OCI-LY7 (cell line): ENCODE data around the gene KLC3. TPM values are rescaled to one million over a fixed set of nuclear protein-coding genes. Genes with fewer than 3 reads are reported as not detected.

Experiments
- BruUV-seq: library from RNA; stranded (reverse); fragments of 400-500 nt; replicated peaks from 2 replicates; lab custom pipeline; 2021; lab: Mats Ljungman, UMichigan
- CTCF ChIA-PET: fragments of 300-600 bp; sonication (Branson Sonifier 250); formaldehyde crosslinking; loops from one replicate; lab custom pipeline; 2022; ENCODE audit warnings: antibody characterized with exemption; ENCODE audit not compliant: unreplicated experiment; lab: Charles Lee
- POLR2A ChIA-PET: fragments of 300-600 bp; sonication (Branson Sonifier 250); formaldehyde crosslinking; loops from one replicate; lab custom pipeline; 2022; ENCODE audit warnings: antibody characterized with exemption; lab: Charles Lee
- DNase-seq: peaks from one replicate; pipeline ENCODE4 v3.0.0-alpha.2; 2015; ENCODE audit warnings: low spot score
- H2AFZ ChIP-seq: fragments of 200-600 bp; sonication (generic), shearing (Covaris generic); 2 replicates; pipeline ENCODE4 v1.6.1; 2014; ENCODE audit warnings: mild to moderate bottlenecking, antibody characterized with exemption, low read length, moderate library complexity
- H3K27ac ChIP-seq: fragments of 200-600 bp; sonication (generic); 2 replicates; pipeline ENCODE4 v1.5.1; 2014; ENCODE audit warnings: mixed run types, low read depth, mild to moderate bottlenecking, moderate library complexity, low read length, inconsistent platforms; ENCODE audit not compliant: poor library complexity, severe bottlenecking
- H3K36me3 ChIP-seq: fragments of 200-600 bp; sonication (generic); 2 replicates; pipeline ENCODE4 v1.6.1; 2014; ENCODE audit warnings: mild to moderate bottlenecking, antibody characterized with exemption, low read length, moderate library complexity, mixed read lengths; ENCODE audit not compliant: insufficient read depth
- H3K4me1 ChIP-seq: fragments of 200-600 bp; sonication (generic); 2 replicates; pipeline ENCODE4 v1.5.1; 2014; ENCODE audit warnings: mild to moderate bottlenecking, low read length; ENCODE audit not compliant: insufficient read depth, poor library complexity, severe bottlenecking
- H3K4me2 ChIP-seq: fragments of 200-600 bp; sonication (generic); 2 replicates; pipeline ENCODE4 v1.6.1; 2014; ENCODE audit warnings: mild to moderate bottlenecking, low read length
- H3K4me3 ChIP-seq: fragments of 200-600 bp; sonication (generic); 2 replicates; pipeline ENCODE4 v1.5.1; 2014; ENCODE audit warnings: mild to moderate bottlenecking, low read depth, low read length; ENCODE audit not compliant: poor library complexity, severe bottlenecking
- H3K79me2 ChIP-seq: fragments of 200-600 bp; sonication (generic); 2 replicates; pipeline ENCODE4 v1.6.1; 2016; ENCODE audit warnings: low read depth, mild to moderate bottlenecking, low read length, moderate library complexity, mixed read lengths; ENCODE audit not compliant: insufficient read depth
- H3K9me2 ChIP-seq: fragments of 200-600 bp; sonication (generic); 2 replicates; pipeline ENCODE4 v1.6.1; 2016; ENCODE audit warnings: mild to moderate bottlenecking, low read length, mixed read lengths; ENCODE audit not compliant: insufficient read depth
- H3K9me3 ChIP-seq: fragments of 200-600 bp; sonication (generic); 2 replicates; pipeline ENCODE4 v1.6.1; 2014; ENCODE audit warnings: mild to moderate bottlenecking, mixed run types, low read length, mixed read lengths
- H4K20me1 ChIP-seq: fragments of 200-600 bp; sonication (generic); 2 replicates; pipeline ENCODE4 v1.6.1; 2014; ENCODE audit warnings: mild to moderate bottlenecking, antibody characterized with exemption, low read length, moderate library complexity, mixed read lengths; ENCODE audit not compliant: insufficient read depth
- CTCF ChIP-seq: fragments of 200-600 bp; sonication (generic); conservative IDR thresholded peaks from 2 replicates; pipeline ENCODE4 v1.5.1; 2014; ENCODE audit warnings: mild to moderate bottlenecking, antibody characterized with exemption, low read length, moderate library complexity, mixed read lengths
- EZH2phosphoT487 ChIP-seq: fragments of 200-600 bp; sonication (generic); IDR thresholded peaks from 2 replicates; pipeline ENCODE4 v1.6.1; 2018; ENCODE audit warnings: low read depth, borderline replicate concordance, mild to moderate bottlenecking, mixed run types, antibody characterized with exemption, low read length, moderate library complexity, mixed read lengths
- intact Hi-C: fragments of 100-400 bp; cut with micrococcal nuclease; formaldehyde crosslinking; loops from one replicate; pipeline ENCODE4 v1.10.0; 2022; ENCODE audit not compliant: unreplicated experiment
- total RNA-seq, 2 experiments: library from RNA; depleted of rRNA in 1 of 2; stranded (reverse); fragments of >200 nt in 1 of 2; shearing (Covaris generic) in 1 of 2; gene quantifications; 2 replicates each; pipeline ENCODE4 v1.2.3, GENCODE V29; 2014 to 2022

KLC3 gene
- total RNA-seq, 2 experiments from 2014 or later, result not detected

DNA sequence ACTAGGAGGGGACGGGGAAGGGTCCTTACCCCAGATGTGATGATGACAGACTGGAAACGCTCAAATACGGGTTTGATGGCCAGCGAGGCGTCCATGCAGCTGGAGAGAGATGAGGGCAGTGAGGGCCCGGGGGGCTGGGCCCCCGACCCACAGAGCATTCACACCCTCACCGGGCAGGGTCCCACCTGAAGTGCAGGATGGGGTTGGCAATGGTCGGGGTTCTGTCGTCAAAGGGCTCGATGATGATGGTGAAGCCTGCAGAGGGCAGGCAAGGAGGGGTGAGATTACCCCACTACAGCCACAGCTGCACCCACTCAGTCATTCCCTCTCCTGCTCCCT lies 16.9 kb downstream of the KLC3 start:
- no peak overlapping the region for H3K4me2 ChIP-seq
- no TSS peak for BruUV-seq
- H3K79me2 ChIP-seq, result no peaks in the 10 kb centered on the region
- peaks cover 29% of the 10 kb centered on the region for H3K36me3 ChIP-seq
- TF ChIP-seq EZH2phosphoT487 (no peak), CTCF (no peak)
- no peaks in the 10 kb centered on the region for H3K9me3 ChIP-seq
- DNase-seq, result no peak
- no peaks in the 10 kb centered on the region for H4K20me1 ChIP-seq
- no peak overlapping the region for H2AFZ ChIP-seq
- H3K4me1 ChIP-seq, result no peaks in the 10 kb centered on the region
- H3K9me2 ChIP-seq, result no peaks in the 10 kb centered on the region
- ChIA-PET CTCF (no interaction called here), POLR2A (no interaction called here)
- intact Hi-C loops, result no loop called here
- no peak overlapping the region for H3K27ac ChIP-seq
- no peak overlapping the region for H3K4me3 ChIP-seq

- BruUV-seq, result no TSS peak
- DNase-seq, result no peak
- Histone ChIP-seq H4K20me1 (no peaks in the 10 kb centered on the region), H3K9me2 (no peaks in the 10 kb centered on the region), H2AFZ (no peak overlapping the region), H3K27ac (no peak overlapping the region), H3K9me3 (no peaks in the 10 kb centered on the region), H3K4me2 (no peak overlapping the region), H3K36me3 (peaks cover 29% of the 10 kb centered on the region), H3K79me2 (no peaks in the 10 kb centered on the region), H3K4me3 (no peak overlapping the region), H3K4me1 (no peaks in the 10 kb centered on the region)
- ChIA-PET CTCF (no interaction called here), POLR2A (no interaction called here)
- TF ChIP-seq CTCF (no peak), EZH2phosphoT487 (no peak)
- intact Hi-C loops, result no loop called here
Observed at GRCh38 chr19:45358213-45358792, 17.8 kb downstream of the KLC3 start.

- H3K4me1 ChIP-seq, result no peaks in the 10 kb centered on the region
- H3K9me2 ChIP-seq, result no peaks in the 10 kb centered on the region
- no TSS peak for BruUV-seq
- H3K27ac ChIP-seq, result no peak overlapping the region
- H3K4me3 ChIP-seq, result no peak overlapping the region
- no peak overlapping the region for H2AFZ ChIP-seq
- H3K4me2 ChIP-seq, result no peak overlapping the region
- ChIA-PET CTCF (no interaction called here), POLR2A (no interaction called here)
- peak; percentile 42 for DNase-seq
- intact Hi-C loops, result no loop called here
- H4K20me1 ChIP-seq, result no peaks in the 10 kb centered on the region
- TF ChIP-seq EZH2phosphoT487, result no peak
- no peaks in the 10 kb centered on the region for H3K79me2 ChIP-seq
- no peaks in the 10 kb centered on the region for H3K9me3 ChIP-seq
- peaks cover 18% of the 10 kb centered on the region; the same call in 1 of the 2 replicates for H3K36me3 ChIP-seq
Observed at GRCh38 chr19:45361608-45362007, 21.1 kb downstream of the KLC3 start.
